ENCODE data around the gene SERHL2. TPM values are rescaled to one million over a fixed set of nuclear protein-coding genes. Genes with fewer than 3 reads are reported as not detected.
"Not testable (repeated sequence)": the region's sequence is repeated elsewhere in the genome, so short reads cannot be mapped to it uniquely, and the experiment has no call there.

The SERHL2 gene
- polyA plus RNA-seq, 4 donors = 6.2 to 8.0 (median 6.5) TPM

DNA sequence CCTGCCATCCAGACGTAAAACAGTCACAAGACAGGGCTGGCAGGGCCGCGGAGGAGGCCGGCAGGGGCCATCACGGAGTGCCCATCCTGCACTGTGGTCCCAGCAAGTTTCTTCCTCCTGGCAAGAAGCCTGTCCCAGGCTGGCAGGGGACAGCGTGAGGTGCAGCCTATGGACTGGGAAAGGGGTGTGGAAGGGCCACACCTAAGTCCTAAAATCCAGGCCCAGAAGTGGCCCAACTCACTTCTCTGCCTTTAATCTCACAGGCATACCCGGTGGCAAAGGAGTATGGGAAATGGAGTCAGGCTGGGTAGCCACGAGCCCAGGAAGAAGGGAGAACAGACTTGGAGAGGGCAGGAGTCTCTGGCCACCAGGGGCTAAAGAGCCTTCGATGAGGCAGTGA is 16.8 kb downstream of the SERHL2 start:
- not testable (repeated sequence) for DNase-seq (ENCODE audit: low read depth in 4 of 4, low spot score in 3 of 4)

DNA sequence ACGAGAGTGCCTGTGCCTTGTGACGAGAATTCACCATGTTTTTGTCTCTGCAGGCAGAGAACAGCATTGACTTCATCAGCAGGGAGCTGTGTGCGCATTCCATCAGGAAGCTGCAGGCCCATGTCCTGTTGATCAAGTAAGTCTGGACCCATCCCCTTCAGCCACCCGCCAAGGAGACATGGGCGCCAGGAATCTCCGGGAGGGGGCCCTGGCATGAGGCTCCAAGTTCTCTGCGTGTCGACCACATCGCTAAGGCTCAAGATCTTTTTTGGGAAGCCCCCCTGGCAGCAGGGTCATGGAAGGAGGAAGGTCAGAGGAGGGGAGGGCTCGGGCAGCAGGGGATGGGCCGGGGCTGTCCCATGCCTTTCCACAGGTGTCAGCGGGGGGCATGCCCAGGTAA is 17.3 kb downstream of the SERHL2 start:
- not testable (repeated sequence) for DNase-seq (ENCODE audit: low read depth in 4 of 4, low spot score in 3 of 4)

DNA sequence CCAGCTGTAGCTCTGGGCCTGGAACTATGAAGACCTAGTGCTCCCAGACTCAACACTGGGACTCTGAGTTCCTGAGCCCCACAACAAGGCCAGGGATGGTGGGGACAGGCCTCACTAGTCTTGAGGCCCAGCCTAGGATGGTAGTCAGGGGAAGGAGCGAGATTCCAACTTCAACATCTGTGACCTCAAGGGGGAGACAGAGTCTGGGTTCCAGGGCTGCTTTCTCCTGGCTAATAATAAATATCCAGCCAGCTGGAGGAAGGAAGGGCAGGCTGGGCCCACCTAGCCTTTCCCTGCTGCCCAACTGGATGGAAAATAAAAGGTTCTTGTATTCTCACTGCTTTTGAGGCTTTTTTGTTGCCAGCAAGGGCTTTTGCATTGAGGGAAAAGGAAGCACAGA is 20.3 kb downstream of the SERHL2 start:
- not testable (repeated sequence) for DNase-seq (ENCODE audit: low read depth in 4 of 4, low spot score in 3 of 4)

DNA sequence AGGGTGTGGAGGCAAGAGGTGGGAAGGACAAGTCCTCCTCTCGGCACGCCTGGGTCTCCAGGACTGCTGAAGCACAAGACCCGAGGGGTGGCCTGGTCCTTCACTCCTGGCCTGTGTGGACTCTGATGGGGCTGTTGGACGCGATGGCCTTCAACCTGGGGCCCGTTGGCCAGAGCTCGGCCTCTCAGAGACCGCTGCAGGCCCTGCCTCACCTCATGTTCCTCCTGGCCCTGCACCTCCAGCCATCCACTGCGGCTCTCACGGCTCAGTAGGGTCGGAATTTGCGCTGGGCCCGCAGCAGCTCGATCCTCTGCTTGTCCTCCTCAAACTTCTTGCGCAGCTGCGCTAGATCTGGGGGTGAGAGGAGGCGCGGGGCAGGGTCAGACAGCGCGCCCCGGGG is 20.7 kb downstream of the SERHL2 start:
- DNase-seq (ENCODE audit: low read depth in 4 of 4, low spot score in 3 of 4) = not testable (repeated sequence)

DNA sequence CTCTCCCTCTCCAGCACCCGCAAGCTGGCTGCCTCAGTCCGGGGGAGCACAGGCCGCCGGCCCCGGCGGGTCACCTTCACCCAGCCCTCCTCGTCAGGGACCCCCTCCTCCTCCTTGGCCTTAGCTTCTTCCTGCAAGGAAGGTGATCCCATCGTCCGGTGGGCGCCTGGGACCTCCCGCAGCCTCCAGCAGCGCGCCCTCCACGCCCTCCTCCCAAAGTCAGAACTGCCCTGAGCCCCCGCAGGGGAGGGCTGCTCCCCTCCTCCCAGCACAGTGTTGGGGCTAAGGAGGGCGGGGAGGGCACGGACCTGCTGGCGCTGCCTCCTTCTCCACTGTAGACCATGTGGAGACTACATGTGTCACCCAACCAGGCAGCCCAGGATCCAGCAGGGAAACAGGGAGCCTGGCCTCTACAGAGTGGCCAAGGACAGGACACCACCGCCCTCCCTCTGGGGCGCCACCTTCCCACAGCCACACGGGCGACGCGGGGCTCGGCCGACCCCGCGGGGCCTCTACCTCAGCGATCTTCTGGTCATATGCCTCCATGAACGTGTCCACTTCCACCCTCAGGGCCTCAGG is 22.3 kb downstream of the SERHL2 start:
- not testable (repeated sequence) for DNase-seq (ENCODE audit: low read depth in 4 of 4, low spot score in 3 of 4)

DNA sequence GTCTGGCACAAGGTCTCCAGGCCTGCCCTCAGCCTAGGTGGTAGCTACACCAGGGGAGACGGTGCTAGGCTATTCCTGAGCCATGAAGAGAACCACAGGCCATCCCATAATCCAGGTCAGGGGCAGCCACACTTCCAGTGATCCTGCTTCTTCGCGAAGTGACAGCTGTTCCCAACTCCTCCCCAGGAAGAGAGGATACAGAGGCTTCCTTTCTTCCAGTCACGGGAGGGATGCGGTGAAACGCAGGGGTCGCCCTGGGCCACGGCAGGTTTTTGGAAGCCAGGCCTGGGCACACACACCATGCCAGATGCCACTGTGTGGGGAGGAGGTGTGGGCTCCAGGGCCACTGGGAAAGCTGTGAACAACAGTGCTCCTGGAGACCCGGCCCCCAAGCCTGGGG is 23.4 kb downstream of the SERHL2 start:
- not testable (repeated sequence) for DNase-seq (ENCODE audit: low read depth in 4 of 4, low spot score in 3 of 4)

DNA sequence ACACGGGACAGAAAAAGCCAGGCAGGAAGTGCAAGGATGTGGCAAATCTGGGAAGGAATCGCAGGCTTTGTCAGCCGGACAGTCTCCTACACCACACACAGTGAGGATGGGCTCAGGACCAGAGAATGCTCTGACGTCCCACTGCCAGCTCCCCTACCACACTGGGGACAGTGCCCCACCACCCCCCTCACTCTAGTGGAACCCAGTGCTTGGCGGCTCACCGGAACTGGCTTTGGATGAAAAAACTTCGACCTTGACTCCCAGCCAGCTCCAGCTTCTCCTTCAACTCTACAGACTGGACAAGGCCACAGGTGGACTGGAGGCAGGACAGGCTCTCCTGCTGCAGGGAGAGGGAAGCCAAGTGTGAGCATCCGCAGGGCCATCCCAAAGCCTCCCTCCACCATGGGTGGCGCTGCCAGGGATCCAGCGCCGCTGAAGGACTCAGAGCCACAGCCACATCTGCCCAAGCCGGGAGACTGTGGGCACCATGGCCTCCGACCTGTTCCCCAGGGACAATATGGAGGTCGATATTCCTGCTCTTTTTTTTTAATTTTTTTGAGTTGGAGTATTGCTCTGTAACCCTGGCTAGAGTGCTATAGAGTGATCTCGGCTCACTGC is 24.0 kb downstream of the SERHL2 start:
- DNase-seq (ENCODE audit: low read depth in 4 of 4, low spot score in 3 of 4) = no peak

DNA sequence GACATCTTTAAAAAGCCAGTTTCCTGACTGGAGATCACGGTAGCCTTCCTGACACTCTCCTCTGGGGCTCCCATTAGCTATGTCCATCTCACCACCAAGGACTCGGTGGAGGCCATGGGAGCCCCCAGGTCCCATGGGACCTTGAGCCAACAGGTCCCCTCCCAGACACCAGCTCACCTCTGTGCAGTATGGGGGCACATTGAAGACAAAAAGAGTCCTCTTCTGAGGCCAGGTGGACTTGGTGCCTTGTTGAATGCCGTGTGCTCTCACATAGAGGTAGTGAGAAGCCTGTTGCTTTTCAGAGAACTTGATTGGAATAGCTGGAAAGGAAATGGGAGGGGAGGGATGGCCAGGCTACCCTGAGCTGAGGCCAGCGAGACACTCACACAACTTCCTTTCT is 26.3 kb downstream of the SERHL2 start:
- DNase-seq (ENCODE audit: low read depth in 4 of 4, low spot score in 3 of 4) = not testable (repeated sequence)

DNA sequence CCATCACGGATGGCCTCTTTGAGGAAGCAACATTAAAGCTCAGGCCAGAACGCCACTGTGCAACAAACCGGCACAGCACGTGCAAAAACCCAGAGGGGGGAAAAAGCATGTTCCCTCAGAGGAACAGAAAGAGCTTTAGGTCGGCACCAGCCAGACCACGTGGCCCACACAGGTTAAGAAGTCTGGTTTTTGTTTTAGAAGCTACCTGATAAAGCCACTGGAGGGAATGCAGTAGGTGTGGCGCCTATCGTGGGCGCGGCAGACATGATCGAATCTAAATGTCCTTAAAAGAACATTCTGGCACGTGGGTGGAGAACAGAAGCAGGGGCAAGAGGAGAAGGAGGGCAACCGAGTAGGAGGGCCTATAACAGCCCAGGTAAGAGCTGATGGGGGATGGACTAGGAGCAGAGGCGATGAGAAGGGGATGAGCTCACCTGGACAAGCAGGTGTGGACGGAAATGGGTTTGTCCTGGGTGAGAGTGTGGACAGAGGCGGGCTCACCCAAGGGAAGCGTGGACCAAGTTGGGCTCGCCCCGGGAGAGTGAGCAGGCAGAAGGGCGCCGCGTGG is 27.5 kb downstream of the SERHL2 start:
- not testable (repeated sequence) for DNase-seq (ENCODE audit: low read depth in 4 of 4, low spot score in 3 of 4)

DNA sequence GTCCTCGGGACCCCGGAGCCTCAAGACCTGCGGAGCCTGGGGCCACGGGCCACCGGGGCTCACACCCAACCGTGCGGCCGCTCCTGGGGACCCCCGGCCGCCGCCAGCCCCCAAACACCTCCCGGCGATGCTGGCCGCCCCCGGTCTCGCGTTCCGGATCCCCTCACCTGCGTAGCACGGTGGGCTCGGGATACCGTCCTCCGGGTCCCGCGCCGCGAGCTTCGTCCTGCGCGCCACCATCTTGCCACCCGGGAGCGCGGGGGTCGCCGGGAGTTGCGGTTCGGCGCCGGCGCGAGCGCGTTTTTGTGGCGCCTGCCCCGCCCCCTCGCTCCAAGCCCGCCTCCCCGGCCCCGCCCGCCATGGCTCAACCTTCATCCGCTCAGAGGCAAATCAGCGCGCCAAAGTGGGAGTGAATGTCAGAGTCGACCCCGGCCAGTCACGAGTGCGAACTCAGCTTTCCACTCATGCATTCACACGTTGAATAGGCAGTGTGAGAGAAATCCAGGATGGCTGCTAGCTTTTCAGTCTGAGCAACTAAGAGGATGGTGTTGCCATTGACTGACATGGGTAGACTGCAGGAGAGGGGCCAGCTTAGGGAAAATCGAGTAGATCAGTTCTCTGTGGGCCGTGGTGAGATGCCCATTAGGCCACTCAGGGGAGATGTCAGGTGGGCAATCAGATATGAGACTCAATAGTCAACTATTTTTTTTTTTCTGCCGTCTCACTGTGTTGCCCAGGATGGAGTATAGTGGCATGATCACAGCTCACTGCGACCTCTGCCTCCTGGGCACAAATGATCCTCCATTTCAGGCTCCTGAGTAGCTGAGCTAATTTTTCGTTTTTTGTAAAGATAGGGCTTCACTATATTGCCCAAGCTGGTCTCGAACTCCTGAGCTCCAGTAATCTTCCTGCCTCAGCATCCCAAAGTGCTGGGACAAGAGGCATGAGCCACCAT is 28.3 kb downstream of the SERHL2 start:
- DNase-seq (ENCODE audit: low read depth in 4 of 4, low spot score in 3 of 4) = peak; percentile 41 to 64 (median 61)

DNA sequence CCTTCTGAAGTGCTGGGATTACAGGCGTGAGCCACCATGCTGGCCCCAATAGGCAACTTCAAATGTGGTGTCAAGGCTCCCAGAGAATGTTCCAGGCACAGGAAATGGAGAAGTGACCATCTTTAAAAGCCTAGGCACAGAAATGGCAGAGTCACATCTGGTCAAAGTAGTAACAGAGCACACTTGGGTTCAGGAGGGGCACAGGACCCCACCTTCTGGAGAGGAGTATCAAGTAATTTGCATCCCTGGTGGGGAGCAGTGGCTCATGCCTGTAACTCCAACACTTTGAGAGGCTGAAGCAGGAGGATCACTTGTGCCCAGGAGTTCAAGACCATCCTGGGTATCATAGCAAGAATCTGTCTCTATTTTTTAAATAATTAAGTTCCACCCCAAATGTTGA is 29.2 kb downstream of the SERHL2 start:
- no peak for DNase-seq (ENCODE audit: low read depth in 4 of 4, low spot score in 3 of 4)

DNA sequence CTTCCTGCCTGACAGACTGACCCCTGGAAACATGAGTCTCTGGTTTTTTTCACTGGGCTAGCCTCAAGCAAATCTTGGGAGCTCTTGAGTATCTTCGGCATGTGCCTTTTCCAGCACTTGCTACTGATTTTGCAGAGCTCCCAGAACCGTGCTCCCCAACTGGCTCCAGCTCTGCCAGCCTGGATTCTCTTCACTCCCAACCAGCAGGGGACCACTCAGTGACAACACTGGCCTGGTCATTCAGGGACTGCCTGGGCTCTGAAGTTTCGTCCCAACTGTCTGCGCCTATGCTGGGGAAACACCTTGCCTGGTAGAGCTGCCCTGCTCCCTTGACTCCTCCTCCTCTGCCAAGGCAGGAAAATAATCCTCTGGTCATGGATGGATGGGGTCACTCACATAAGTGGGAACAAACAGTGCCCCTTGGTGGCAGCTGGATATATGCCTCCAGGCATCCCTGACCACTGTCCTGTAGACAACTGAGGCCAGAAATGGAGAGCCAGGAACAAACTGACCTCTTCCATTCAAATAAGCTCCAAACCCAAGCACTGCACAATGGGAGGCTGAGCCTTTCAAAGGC is 30.7 kb downstream of the SERHL2 start:
- DNase-seq (ENCODE audit: low read depth in 4 of 4, low spot score in 3 of 4) = no peak

DNA sequence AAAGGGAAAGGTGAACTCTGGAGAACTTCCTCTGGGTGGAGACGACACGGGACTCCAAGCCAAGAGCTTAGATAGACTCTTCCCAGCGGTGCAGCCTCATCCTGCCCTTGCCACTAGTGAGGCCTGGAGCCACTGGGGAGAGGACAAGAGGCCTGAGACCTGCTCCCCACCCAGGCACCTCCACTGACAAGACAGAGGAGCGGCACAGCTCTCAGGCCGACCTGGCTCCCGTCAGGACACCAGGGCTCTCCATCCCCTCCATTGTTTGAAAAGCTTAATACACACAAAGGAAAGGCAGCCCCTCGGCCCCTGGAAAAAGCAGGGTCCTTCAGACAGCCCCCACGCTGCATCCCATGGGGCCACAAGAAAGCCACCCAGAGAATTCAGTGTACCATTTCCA is 31.3 kb downstream of the SERHL2 start:
- no peak for DNase-seq (ENCODE audit: low read depth in 4 of 4, low spot score in 3 of 4)

DNA sequence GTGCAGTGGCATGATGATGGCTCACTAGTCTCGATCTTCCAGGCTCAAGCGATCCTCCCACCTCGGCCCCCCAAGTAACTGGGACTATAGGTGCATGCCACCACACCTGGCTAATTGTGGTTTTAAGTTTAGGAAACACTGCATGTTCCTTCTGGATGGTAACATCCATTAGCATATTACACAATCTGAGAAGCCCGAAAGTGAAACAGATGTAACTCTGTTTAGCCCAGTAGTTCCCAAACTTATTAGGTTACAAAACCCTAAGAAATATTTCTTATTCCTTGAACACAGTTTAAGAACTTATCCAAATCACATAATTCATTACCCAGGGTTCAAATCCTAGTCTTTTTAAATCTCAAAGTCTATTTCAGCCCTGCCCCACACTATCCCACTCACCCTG is 32.6 kb downstream of the SERHL2 start:
- DNase-seq (ENCODE audit: low read depth in 4 of 4, low spot score in 3 of 4) = no peak

DNA sequence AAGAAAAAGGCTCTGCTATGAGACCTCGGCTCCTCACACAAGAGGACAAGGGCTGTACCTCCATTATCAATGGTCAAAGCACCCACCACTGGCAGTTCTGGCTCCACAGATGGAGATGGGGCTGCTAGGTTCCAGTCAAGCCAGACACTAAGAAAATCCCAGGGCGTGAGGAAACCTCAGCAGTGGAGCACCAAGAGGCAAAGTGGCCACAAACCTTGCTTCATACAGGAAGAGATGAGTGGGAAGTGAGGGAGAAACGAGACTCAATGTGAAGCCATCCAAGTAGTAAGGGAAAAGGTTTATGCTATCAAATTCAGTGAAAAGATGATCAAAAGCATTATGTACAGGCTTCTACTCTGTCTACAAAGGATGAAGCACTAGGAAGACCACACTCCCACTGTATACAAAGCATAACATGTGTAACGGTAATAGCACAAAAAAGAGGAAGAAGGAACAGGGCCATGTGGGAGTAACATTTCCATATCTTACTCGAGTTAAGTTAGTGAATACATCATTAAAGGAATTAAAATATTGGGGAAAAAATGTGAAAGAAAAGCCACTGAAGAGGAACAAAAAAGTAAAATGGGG is 33.9 kb downstream of the SERHL2 start:
- DNase-seq (ENCODE audit: low read depth in 4 of 4, low spot score in 3 of 4) = no peak

DNA sequence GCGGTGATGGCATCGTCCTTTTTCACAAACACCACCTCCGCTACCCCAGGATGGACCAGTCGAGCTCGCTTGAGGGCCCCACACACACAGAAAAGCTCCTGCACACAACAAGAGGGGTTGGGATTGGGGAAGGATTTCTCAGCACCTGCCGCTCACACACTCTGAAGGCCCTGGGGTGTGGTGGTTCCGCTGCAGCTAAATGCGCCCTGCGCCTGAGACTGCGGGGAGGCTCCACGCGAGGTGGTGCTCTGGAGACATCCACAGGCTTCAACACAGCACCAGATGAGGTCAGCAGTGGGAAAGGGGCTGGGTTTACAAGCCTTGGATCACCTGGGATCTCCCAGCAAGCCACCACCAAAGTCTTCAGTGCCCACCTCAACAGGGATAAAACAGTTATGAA is 38.2 kb downstream of the SERHL2 start:
- DNase-seq (ENCODE audit: low read depth in 4 of 4, low spot score in 3 of 4) = no peak

DNA sequence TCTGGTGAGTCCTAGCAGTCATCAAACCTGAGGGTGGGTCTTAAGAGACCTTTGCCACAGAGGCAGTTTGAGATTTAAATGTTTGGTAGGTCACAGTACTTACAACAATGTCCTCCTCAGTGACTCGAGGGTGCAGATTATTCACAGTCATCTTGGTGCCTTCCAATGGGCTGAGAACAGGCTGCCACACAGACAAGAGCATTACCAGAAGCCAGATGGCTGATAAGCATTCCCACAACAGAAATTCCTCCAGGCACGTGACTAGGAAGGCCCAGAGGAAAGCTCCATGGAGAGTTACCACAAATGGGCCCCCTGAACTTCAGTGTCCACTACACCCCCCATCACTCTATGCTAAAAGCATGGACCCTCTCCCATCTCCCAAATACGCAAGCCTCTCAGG is 41.7 kb downstream of the SERHL2 start:
- no peak for DNase-seq (ENCODE audit: low read depth in 4 of 4, low spot score in 3 of 4)

DNA sequence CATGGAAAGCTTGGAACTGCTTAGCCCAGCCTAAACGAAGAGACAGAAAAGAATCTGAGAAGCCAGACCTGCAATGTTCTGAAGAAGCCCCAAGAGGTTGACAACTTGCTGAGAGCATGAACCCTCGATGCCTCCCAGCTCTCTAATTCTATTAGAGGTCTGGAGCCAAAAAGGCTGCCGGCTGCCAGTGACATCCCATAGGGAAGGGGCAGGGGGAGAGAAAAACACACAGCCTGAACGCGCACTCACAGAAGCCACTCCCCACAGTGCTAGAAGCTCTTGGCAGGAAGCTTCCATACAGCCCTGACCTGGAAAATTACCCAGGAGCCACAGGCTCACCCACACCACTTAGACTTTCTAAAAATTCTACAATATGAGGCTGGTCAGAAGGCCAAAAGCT is 42.6 kb downstream of the SERHL2 start:
- no peak for DNase-seq (ENCODE audit: low read depth in 4 of 4, low spot score in 3 of 4)

DNA sequence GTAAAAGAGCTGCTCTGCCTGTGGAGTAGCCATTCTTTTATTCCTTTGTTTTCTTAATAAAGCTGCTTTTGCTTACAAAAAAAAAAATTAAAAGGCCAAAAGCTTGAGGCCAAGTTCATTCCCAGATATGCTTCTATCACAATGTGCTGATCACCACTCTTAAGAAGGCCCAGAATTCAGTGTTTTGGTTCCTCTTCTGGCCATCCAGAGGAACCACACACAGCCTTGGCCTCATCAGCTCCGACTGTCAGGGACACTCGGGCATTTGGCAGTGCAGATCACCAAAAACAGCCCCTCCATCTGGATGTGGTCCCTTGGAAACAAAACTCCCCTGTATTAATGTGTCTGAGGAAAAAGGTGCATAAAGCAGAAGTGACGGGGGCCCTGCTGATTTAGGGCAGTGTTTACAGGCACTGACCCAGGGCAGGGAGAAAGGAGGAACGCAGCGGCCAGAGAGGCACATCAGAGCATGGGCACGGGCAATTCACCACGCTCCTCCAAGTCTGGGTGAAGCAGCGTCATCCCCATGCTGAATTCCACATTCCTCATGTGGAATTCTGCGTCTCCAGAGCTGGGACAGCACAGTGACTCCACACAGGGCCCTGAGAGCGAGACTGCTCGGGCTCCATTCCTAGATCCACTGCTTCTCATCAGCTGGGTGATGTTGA is 43.2 kb downstream of the SERHL2 start:
- DNase-seq (ENCODE audit: low read depth in 4 of 4, low spot score in 3 of 4) = no peak

DNA sequence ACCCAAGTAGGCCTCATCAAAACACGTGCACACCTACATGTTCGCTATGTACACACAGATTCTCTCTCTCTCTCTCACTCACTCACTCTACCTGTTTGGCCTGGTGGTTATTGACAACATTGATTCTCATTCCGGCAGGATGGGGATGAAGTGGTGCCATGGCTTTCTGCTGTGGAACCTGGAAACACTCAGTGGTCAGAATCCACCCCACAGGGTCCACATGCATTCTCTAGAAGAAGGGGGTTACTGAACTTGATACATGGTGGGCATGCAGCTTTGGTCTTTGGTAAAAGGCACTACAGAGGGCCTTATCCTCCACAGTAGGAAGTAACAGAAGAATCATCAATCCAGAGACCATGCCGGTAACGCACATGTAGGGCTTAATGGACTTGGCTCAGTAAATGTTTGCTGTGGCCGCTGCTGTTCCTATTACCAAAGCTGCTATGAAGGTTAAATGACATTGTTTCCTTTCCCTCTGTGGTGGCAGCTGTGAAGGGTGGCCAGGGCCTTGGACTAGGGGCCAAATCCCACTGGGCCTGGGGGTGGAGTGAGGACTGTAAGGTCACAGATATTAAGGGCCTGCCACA is 48.2 kb downstream of the SERHL2 start:
- no peak for DNase-seq (ENCODE audit: low read depth in 4 of 4, low spot score in 3 of 4)

Data from left renal pelvis (tissue), 4 donors.